GM13977 (cell line): ENCODE measurements around the gene PMM1.

Source experiments
- DNase-seq: peaks from one replicate; pipeline ENCODE4 v3.0.0; 2012; ENCODE audit warnings: low spot score
- in situ Hi-C: fragments of 300-500 bp; cut with MboI; formaldehyde crosslinking; loops from one replicate; pipeline ENCODE4 v1.12.0; 2022; ENCODE audit warnings: low sequenced_read_pairs, low pct_unique_long_range_greater_than_20kb, mixed read lengths, inconsistent platforms; ENCODE audit not compliant: unreplicated experiment
- TF ChIP-seq, protein P1 (sequence below): IDR thresholded peaks from 2 replicates; pipeline ENCODE4 v1.5.1; 2012; ENCODE audit warnings: mild to moderate bottlenecking, control low read depth; ENCODE audit not compliant: insufficient read depth; ENCODE audit errors: extremely low read depth, missing control alignments

PMM1 gene

DNA sequence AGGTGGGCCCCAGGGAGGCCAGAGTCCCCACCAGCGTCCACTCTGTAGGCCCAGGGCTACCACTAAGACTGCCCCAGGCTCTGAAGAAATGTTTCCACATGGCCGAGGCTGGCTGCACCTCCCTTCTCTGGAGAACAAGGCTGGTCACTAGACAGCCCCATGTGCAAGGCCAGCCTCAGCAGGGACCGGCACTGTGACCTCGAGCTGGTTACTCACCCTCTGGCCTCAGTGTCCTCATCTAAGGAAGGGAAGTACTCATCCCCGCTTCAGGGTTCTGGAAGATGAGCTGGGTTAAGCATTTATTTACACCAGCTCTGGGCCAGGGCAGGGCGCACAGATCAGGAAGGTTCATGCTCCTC lies 9.7 kb downstream of the PMM1 start:
- in situ Hi-C loops, result no loop called here
- TF ChIP-seq, protein P1, sequence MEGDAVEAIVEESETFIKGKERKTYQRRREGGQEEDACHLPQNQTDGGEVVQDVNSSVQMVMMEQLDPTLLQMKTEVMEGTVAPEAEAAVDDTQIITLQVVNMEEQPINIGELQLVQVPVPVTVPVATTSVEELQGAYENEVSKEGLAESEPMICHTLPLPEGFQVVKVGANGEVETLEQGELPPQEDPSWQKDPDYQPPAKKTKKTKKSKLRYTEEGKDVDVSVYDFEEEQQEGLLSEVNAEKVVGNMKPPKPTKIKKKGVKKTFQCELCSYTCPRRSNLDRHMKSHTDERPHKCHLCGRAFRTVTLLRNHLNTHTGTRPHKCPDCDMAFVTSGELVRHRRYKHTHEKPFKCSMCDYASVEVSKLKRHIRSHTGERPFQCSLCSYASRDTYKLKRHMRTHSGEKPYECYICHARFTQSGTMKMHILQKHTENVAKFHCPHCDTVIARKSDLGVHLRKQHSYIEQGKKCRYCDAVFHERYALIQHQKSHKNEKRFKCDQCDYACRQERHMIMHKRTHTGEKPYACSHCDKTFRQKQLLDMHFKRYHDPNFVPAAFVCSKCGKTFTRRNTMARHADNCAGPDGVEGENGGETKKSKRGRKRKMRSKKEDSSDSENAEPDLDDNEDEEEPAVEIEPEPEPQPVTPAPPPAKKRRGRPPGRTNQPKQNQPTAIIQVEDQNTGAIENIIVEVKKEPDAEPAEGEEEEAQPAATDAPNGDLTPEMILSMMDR, result no peak
- no peak for DNase-seq

DNA sequence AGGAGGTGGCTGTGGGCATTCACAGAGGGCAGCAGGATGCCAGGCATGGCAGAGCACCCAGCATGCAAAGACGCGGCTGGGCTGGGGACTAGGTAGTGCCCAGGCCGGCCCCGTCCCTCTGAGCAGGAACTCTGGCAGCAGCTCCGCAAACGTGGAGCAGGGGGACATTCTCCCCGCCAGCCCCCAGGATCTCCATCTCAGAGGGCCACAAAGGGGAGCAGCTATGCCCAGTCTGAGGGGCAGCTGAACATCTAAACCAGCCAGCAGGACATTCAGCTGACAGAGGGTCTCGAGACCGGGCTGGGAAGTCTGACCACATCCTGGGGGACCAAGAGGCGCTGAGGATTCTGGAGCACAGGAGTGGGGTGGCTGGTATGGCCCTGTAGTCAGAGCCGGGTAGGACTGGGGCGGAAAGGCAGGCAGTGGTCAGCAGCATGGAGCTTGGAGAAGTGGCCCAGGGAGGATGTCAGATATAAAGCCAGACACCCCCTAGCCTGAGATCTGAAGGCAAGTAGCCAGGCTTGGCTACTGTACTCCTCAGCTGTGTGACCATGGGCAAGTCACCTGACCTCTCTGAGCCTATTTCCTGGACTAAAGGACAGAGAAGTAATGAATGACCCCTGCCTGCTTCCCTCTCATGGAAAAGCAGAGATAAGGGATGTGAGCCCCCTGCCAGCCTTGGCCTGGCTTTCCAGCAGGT lies 10.2 kb downstream of the PMM1 start:
- DNase-seq, result no peak
- TF ChIP-seq, protein P1, result no peak
- in situ Hi-C loops, result no loop called here

DNA sequence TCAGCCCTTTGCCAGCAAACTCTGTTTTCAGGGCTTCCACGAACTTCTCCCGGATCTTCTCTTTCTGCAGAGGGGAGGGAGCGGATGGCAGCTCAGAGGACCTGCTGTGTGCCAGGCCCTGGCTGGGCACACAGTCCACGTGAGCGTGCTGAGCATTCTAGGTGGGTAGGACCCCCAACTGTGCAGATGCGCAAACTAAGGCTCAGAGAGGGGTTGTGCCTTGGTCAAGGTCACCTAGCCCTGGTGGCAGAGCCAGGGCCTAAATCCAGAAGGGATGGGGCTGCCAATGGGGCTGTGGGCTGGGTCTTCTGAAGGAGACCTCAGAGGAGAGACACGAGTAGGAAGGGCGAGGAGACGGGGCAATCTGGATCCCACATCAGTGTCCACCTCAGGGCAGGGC lies 10.8 kb downstream of the PMM1 start:
- no peak for DNase-seq
- TF ChIP-seq, protein P1, result no peak
- in situ Hi-C loops, result no loop called here

DNA sequence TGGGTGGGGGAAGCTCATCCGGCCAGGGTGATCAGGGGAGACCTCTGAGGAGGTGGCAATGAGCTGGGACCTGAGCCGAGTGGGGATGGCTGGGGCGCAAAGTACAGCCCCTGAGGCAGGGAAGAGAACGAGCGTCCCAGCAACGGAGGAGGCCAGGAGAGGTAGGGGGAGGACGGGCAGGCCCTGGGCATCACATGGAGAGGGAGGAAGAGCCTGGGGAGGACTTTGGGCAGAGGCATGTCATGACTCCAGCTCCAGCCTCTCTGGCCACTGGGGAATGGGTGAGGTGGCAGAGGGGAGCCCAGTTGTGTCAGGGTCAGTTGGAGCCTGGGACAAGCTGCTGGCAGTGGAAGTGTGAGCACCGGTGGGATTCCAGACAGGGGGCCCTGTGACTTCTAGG lies 11.5 kb downstream of the PMM1 start:
- TF ChIP-seq, protein P1, result no peak
- no peak for DNase-seq
- in situ Hi-C loops, result no loop called here

DNA sequence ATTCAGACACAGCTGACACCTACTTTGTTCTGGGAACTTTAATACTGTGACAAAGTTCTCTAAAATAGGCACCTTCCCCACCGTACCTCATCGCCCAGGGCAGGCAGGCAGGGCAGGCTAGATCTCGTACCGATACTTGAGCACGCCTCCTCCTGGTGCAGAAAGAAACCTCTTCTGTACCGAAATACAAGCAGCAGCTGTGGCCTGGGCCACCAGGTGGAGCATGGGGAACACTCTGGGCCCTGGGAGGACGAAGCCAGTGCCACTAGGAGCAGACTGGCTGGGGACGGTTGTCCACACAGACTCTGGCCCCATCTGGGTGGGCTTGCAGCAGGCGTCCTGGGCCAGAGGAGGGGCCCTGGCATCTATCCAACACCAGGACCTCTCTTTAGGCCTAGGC lies 12.8 kb downstream of the PMM1 start:
- in situ Hi-C loops, result no loop called here
- TF ChIP-seq, protein P1, result peak; percentile 67
- DNase-seq, result peak; percentile 70

DNA sequence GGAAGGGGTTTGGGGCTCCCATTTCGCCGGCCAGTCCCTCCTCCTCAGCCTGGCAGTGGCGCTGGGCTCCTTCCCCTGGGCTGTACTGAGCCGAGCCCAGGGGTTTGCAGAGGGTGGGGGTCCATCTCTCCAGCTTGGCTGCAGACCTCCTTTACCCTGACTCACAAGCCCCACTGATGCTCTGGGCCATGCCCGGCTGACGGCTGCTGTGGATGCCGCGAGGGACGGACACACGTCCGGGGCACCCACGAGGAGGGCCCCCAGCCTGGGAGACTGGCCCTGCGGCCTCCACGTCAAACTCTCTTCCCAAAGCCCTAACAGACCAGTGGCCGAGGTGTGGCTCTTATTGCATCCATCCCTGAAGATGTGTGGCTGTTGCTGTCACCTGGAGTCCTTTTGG lies 14.1 kb downstream of the PMM1 start:
- no peak for DNase-seq
- TF ChIP-seq, protein P1, result no peak
- in situ Hi-C loops, result no loop called here
